ENCODE measurements around the gene PKN2. TPM values are rescaled to one million over a fixed set of nuclear protein-coding genes. Genes with fewer than 3 reads are reported as not detected.

PKN2 gene
- total RNA-seq, 1 experiment from 2014 or later: 32.5 TPM

- H3K79me1 ChIP-seq (ENCODE audit: insufficient read depth, low read depth, low read length, poor library complexity, severe bottlenecking): no peaks in the 10 kb centered on the region
- Mint-ChIP-seq H3K36me3 (ENCODE audit: insufficient read depth in 1 of 3, low read depth in 3 of 3) (no peaks in the 10 kb centered on the region), H3K4me1 (peaks cover 2 to 3% of the 10 kb centered on the region in 2 experiments; a peak in 3 of 4 replicates), H3K4me3 (no peak overlapping the region), H3K27ac (no peak overlapping the region), H3K9me3 (no peaks in the 10 kb centered on the region), H3K27me3 (ENCODE audit: low read depth) (no peaks in the 10 kb centered on the region)
- no peak overlapping the region for H3T11ph ChIP-seq (ENCODE audit: low read length)
- H2AK5ac ChIP-seq (ENCODE audit: insufficient read length, low read length): no peak overlapping the region
- no peak overlapping the region for H4K91ac ChIP-seq (ENCODE audit: insufficient read length, low read depth, low read length)
- no peak overlapping the region for H3K23ac ChIP-seq (ENCODE audit: insufficient read length, low read depth, low read length)
- no peak overlapping the region for H3K14ac ChIP-seq (ENCODE audit: insufficient read depth, low read length)
- no peaks in the 10 kb centered on the region for H3K79me2 ChIP-seq (ENCODE audit: insufficient read depth, low read length)
- H4K5ac ChIP-seq (ENCODE audit: insufficient read length, low read depth, low read length): no peak overlapping the region
- H2BK5ac ChIP-seq (ENCODE audit: insufficient read length, low read length): no peak overlapping the region
- TF ChIP-seq CTCF (conservative IDR thresholded peaks at IDR 0.05): no peak
- H4K20me1 ChIP-seq (ENCODE audit: control insufficient read depth, insufficient read depth, insufficient read length): no peaks in the 10 kb centered on the region
- H4K8ac ChIP-seq (replicated peaks; ENCODE audit: insufficient read length, low read depth, low read length): no peak overlapping the region
- no peak overlapping the region for H3K27ac ChIP-seq (ENCODE audit: insufficient read length, low read depth, low read length)
- H3K56ac ChIP-seq (ENCODE audit: insufficient read length, low read depth, low read length): no peak overlapping the region
- no peak overlapping the region for H2BK15ac ChIP-seq (ENCODE audit: low read depth, low read length)
- DNase-seq: no peak
- H3K9ac ChIP-seq (ENCODE audit: extremely low read depth, insufficient read length, low read length): no peak overlapping the region
- no peaks in the 10 kb centered on the region for H3K4me1 ChIP-seq (ENCODE audit: insufficient read depth, low read length)
- H3K23me2 ChIP-seq (ENCODE audit: insufficient read length, low read depth, low read length, poor library complexity, severe bottlenecking): no peaks in the 10 kb centered on the region
- no peak overlapping the region for H3K4ac ChIP-seq (ENCODE audit: low read depth, low read length)
- H2BK120ac ChIP-seq (ENCODE audit: low read depth, low read length, poor library complexity, severe bottlenecking): no peak overlapping the region
- H3K27me3 ChIP-seq (ENCODE audit: insufficient read depth, low read length): no peaks in the 10 kb centered on the region
- no peak overlapping the region for H2AFZ ChIP-seq (ENCODE audit: low read length)
- H3K9me3 ChIP-seq (ENCODE audit: control insufficient read depth, low read depth, low read length): no peaks in the 10 kb centered on the region
- no peak overlapping the region for H3K4me2 ChIP-seq (ENCODE audit: insufficient read depth, insufficient read length, low read length)
- no peak overlapping the region for H2BK12ac ChIP-seq (ENCODE audit: insufficient read length, low read depth, low read length)
- H3K18ac ChIP-seq (ENCODE audit: insufficient read length, low read depth, low read length): no peak overlapping the region
- no peak overlapping the region for H2BK20ac ChIP-seq (ENCODE audit: low read depth, low read length, poor library complexity, severe bottlenecking)
These were observed 10.6 kb upstream of the PKN2 start for GRCh38 chr1:88673446-88673845.
